GM21367 (cell line): ENCODE measurements around the gene PRDM16.

ENCODE experiments used
- ATAC-seq: cut with Tn5 transposase; IDR thresholded peaks from one replicate; pipeline ENCODE4 v1.9.1; 2021; ENCODE audit not compliant: unreplicated experiment

Gene PRDM16

DNA sequence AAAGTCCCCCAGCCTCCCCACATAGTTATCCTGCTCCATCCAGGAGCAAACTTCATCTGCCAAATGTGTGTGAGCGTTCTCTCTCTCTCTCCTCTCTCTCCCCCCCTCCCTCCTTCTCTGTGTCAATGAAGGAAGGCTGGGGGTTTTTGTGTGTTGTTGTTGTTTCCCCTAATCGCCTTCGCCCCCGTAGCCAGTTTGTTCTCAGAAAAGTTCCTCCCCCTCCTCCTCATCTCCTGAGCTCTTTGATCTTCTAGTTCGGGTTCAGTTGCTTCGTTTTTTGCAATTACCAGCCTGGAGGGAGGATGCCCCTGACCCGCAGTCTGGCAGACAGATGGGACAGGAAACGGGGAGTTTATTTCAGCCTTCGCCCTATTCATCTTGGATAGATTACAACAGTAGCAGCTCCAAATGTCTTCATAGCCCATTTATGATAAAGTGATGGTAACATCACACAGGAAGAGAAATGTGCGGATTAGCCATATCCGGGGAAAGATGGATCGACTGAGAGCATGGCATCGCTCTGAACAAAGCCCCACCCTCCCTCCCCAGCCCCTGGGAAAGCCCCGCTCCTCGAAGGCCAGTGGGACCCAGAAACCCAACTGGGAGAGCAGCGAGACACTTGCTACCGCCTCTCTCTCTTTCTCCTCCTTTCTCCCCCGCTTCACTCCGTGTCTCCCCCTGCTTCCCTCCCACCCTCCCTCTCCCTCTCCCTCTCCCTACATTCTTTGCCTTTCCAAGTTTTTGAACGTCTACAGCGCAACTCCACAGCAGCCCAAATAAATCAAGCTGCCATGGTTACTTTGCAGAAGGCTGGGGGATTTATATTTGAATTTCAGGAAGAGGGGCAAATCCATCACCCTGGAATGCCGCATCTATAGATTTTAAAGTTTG is 245.7 kb downstream of the PRDM16 start:
- ATAC-seq = no peak

GRCh38 chr1:3315399-3316339 is 246.7 kb downstream of the PRDM16 start:
- no peak for ATAC-seq

- no peak for ATAC-seq
These were observed 247.4 kb downstream of the PRDM16 start for GRCh38 chr1:3316340-3316943.

- ATAC-seq = no peak
These were observed 248.5 kb downstream of the PRDM16 start for GRCh38 chr1:3317456-3317855.

DNA sequence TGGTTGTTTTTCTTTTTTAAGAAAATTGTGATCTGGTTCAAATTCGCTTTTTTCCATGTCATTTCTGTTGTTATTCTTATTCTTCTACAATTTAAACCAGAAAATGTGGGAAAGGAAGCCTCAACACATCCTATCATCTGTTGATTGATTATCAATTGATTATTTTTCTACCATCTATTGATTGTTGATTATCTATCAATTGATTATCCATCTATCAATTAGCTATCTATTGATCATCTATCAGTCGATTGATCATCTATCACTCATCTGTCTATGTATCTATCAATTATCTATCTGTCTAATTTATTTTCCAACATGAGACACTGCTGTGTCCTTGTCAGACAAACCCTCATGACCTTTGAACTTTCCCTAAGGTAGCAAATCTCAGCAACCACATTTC is 249.3 kb downstream of the PRDM16 start:
- ATAC-seq = no peak

DNA sequence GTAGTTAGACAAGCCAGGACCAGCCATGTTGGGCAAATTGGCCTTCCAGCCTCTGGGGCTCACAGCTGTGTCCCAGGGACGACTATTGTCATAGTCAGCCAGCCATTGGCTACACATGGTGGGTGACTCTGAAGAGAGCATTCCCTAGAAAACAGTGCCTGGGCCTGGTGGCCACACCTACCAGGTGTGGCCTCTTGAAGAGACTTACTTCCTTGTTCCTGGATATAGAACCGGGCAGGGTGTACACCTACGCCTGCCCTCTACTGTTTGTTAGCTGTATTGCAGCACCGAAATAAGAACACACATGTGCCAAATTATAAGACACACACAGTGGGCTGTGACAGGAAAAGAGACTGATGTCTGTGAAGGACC is 250.9 kb downstream of the PRDM16 start:
- ATAC-seq = no peak

GRCh38 chr1:3320246-3321152 is 251.5 kb downstream of the PRDM16 start:
- ATAC-seq = no peak

- ATAC-seq = no peak
These were observed 252.8 kb downstream of the PRDM16 start for GRCh38 chr1:3321559-3322449.

DNA sequence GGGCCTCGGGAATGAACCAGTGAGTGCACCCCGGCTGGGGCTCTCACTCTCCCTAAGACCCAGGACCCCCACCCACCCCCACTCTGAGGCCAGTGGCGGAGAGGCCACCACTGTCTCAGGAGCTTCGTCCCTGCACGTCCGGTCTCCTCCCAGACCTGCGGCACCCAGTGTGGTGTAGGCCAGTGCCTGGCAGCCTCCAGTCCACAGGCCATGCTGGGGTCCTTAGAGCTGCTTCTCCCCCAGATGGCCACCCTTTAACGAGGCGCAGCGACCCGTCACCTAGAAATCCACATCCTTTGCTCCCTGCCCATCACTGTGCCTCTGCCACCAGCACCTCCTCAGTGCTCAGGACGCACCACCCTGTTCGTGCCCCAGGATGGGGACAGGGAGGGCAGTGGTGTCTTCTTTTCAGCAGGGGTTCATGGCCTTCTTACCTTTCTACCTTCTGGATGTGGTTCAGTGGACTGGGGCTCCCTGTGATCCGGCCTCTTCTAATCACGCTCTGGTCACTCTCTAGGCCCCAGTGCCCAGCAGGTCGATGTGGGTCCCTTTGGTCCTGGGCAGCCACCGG is 253.5 kb downstream of the PRDM16 start:
- ATAC-seq = no peak

GRCh38 chr1:3323021-3323795 is 254.2 kb downstream of the PRDM16 start:
- ATAC-seq = no peak

GRCh38 chr1:3323796-3324703 is 255.0 kb downstream of the PRDM16 start:
- no peak for ATAC-seq

GRCh38 chr1:3324704-3325535 is 255.9 kb downstream of the PRDM16 start:
- ATAC-seq = no peak

DNA sequence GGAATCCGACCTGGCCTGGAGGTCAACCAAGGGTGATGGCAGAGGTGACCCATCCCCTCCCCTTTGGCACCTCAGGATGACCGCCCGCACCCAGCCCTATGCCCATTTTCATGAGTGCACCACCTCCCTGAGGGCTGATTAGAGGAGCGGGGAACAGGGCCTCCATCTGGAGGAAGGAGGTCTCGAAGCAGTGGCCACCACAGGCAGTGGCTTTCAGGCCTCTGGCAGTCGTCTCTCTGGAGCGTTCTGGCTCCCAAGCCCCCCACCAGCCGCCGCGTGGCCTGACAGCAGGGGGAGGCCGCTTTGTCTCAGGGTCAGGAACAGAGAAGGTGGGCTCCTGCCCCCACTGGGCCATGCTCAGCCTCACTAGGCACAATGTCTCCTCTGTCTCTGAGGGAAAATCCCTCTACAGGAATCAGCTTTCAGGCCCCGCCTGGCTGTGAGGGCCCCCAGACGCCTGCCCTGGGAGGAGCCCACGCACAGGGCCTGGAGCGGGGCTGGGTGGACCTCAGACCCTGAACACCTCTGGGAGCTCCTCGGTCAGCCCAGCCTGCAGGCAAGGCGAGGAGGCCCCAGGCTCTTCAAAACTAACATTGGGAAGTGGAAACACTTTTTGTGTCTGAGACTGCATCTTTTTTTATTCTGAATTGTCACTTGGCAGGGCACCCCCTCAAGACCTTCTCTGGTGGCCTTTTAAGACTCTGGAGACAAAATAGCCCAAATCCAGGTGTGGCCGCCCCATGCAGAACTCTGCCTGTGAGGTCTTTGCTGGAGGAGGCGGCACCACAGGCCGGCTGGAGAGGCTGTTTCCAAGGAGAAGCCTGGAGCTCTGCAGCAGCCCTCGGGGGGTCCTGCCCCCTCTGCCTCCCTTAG is 257.7 kb downstream of the PRDM16 start:
- no peak for ATAC-seq

- no peak for ATAC-seq
These were observed 258.3 kb downstream of the PRDM16 start for GRCh38 chr1:3327389-3327702.

DNA sequence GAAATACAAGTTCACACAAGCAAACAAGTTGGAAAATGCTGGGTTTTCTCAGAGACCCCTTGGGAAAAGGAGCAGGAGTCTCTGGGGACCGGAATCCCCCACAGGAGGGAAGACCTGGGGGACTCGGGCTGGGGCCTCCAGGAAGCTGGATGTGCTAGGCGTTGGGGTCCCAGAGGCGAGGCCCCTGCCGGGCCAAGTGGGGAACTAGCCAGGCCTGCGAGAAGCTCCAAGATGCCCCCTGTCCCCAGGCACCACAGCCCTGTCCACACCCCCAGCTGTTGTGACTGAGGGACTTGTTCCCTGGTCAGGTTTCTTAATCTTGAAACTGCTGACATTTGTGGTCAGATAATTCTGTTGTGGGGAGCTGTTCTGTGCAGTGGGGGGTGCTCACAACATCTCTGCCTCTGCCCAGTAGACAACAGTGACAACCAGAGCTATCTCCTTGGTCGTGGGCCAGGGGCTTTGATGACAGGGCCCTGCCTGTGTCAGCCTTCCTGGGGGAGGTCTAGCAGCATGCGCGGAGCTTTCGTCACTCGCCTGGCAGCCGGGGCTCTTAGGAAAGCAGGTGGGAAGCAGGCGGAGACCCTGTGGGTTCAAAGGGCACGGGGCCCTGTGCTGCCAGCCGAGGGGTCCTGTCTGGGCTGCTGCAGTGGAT is 259.1 kb downstream of the PRDM16 start:
- no peak for ATAC-seq
